ENCODE results near the gene PRRT3. TPM values are rescaled to one million over a fixed set of nuclear protein-coding genes. Genes with fewer than 3 reads are reported as not detected.
A peak's percentile ranks its signal among the peaks of the same experiment; 100 is the strongest.

PRRT3 gene
- total and polyA plus RNA-seq, 2 of the 13 experiments (the other 11 are each of a cell fraction or from before 2014, with no cell fraction given): 0.22 to 0.44 TPM

- TF ChIP-seq SMYD3 (CRISPR knock-in tag; IDR thresholded peaks at IDR 0.05): no peak
- TF ChIP-seq CEBPG (CRISPR knock-in tag; IDR thresholded peaks at IDR 0.05): no peak
- TF ChIP-seq TBX2 (CRISPR knock-in tag; IDR thresholded peaks at IDR 0.05; ENCODE audit: borderline replicate concordance): no peak
These were observed 48.5 kb upstream of the PRRT3 start (continued) for GRCh38 chr3:10000686-10001085.

- H2AFZ ChIP-seq (ENCODE audit: low read length): no peak overlapping the region
- H3K9me3 ChIP-seq (ENCODE audit: low read length): no peaks in the 10 kb centered on the region
- FAIRE-seq (peak; percentile 23), DNase-seq (ENCODE audit: low spot score) (no peak), ATAC-seq (no peak)
- no peak overlapping the region for H3K27ac ChIP-seq (ENCODE audit: extremely low read length, insufficient read depth, low read length)
- no peak overlapping the region for H3K4me3 ChIP-seq (replicated peaks in 1 of 3; ENCODE audit: insufficient read depth in 1 of 3, low read depth in 2 of 3, low read length in 3 of 3)
- intact Hi-C loops (cut with micrococcal nuclease; ENCODE audit: unreplicated experiment) (no loop called here), in situ Hi-C loops (cut with HindIII; ENCODE audit: extremely low pct_ligation_motif_present, low pct_unique_long_range_greater_than_20kb) (no loop called here)
- H4K20me1 ChIP-seq (ENCODE audit: insufficient read depth, low read length): no peaks in the 10 kb centered on the region
- ChIA-PET CTCF (ENCODE audit: low intra/inter-chr PET ratio, low total read pairs) (no interaction called here), POLR2A (no interaction called here)
- H3K27me3 ChIP-seq (ENCODE audit: control insufficient read depth in 1 of 2, insufficient read depth in 2 of 2, low read length in 2 of 2): no peaks in the 10 kb centered on the region
- 95% methylated on average over 10 of the region's 10 CpGs for WGBS (ENCODE audit: low lambda C conversion rate)
- no peak overlapping the region for H3K9ac ChIP-seq (ENCODE audit: insufficient read depth, low read depth, low read length)
- BruUV-seq (replicated peaks): no TSS peak
- no peak overlapping the region for H3K4me2 ChIP-seq (ENCODE audit: low read depth, low read length)
- H3K4me1 ChIP-seq (ENCODE audit: insufficient read depth, low read length): no peaks in the 10 kb centered on the region
- peaks cover 5% of the 10 kb centered on the region for H3K79me2 ChIP-seq (ENCODE audit: insufficient read depth, low read length)
- peaks cover 0 to 13% of the 10 kb centered on the region in 2 experiments; a peak in 3 of 5 replicates for H3K36me3 ChIP-seq (replicated peaks in 1 of 2; ENCODE audit: control insufficient read depth in 1 of 2, insufficient read depth in 2 of 2, low read length in 2 of 2)
- TF ChIP-seq MIER3 (CRISPR knock-in tag; IDR thresholded peaks at IDR 0.05; ENCODE audit: borderline replicate concordance) (no peak), ZBTB7A (CRISPR knock-in tag; IDR thresholded peaks at IDR 0.05) (no peak), THYN1 (CRISPR knock-in tag; IDR thresholded peaks at IDR 0.05; ENCODE audit: borderline replicate concordance, low read depth) (no peak), ZFP41 (CRISPR knock-in tag; IDR thresholded peaks at IDR 0.05; ENCODE audit: borderline replicate concordance) (no peak), NFKBIZ (CRISPR knock-in tag; IDR thresholded peaks at IDR 0.05) (no peak), ZNF841 (CRISPR knock-in tag; IDR thresholded peaks at IDR 0.05; ENCODE audit: borderline replicate concordance) (no peak), ZNF724P (CRISPR knock-in tag; IDR thresholded peaks at IDR 0.05; ENCODE audit: borderline replicate concordance) (no peak), GATAD1 (CRISPR knock-in tag; IDR thresholded peaks at IDR 0.05) (no peak), ZNF34 (CRISPR knock-in tag; IDR thresholded peaks at IDR 0.05; ENCODE audit: borderline replicate concordance) (no peak), CREB1 (IDR thresholded peaks at IDR 0.05) (no peak), CREB1 (CRISPR knock-in tag; IDR thresholded peaks at IDR 0.05) (no peak), ZNF143 (CRISPR knock-in tag; IDR thresholded peaks at IDR 0.05) (no peak), GABPB1 (CRISPR knock-in tag; IDR thresholded peaks at IDR 0.05) (no peak), ZFYVE20 (CRISPR knock-in tag; IDR thresholded peaks at IDR 0.05; ENCODE audit: borderline replicate concordance, low read depth) (no peak), HMG20B (CRISPR knock-in tag; conservative IDR thresholded peaks at IDR 0.05) (no peak), KDM1A (CRISPR knock-in tag; IDR thresholded peaks at IDR 0.05) (no peak), RELA (CRISPR knock-in tag; IDR thresholded peaks at IDR 0.05) (no peak)
- TF ChIP-seq, protein P1, sequence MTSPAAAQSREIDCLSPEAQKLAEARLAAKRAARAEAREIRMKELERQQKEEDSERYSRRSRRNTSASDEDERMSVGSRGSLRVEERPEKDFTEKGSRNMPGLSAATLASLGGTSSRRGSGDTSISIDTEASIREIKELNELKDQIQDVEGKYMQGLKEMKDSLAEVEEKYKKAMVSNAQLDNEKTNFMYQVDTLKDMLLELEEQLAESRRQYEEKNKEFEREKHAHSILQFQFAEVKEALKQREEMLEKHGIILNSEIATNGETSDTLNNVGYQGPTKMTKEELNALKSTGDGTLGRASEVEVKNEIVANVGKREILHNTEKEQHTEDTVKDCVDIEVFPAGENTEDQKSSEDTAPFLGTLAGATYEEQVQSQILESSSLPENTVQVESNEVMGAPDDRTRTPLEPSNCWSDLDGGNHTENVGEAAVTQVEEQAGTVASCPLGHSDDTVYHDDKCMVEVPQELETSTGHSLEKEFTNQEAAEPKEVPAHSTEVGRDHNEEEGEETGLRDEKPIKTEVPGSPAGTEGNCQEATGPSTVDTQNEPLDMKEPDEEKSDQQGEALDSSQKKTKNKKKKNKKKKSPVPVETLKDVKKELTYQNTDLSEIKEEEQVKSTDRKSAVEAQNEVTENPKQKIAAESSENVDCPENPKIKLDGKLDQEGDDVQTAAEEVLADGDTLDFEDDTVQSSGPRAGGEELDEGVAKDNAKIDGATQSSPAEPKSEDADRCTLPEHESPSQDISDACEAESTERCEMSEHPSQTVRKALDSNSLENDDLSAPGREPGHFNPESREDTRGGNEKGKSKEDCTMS (CRISPR knock-in tag; conservative IDR thresholded peaks at IDR 0.05): no peak
- TF ChIP-seq, protein P2, sequence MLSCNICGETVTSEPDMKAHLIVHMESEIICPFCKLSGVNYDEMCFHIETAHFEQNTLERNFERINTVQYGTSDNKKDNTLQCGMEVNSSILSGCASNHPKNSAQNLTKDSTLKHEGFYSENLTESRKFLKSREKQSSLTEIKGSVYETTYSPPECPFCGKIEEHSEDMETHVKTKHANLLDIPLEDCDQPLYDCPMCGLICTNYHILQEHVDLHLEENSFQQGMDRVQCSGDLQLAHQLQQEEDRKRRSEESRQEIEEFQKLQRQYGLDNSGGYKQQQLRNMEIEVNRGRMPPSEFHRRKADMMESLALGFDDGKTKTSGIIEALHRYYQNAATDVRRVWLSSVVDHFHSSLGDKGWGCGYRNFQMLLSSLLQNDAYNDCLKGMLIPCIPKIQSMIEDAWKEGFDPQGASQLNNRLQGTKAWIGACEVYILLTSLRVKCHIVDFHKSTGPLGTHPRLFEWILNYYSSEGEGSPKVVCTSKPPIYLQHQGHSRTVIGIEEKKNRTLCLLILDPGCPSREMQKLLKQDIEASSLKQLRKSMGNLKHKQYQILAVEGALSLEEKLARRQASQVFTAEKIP (CRISPR knock-in tag; IDR thresholded peaks at IDR 0.05; ENCODE audit: borderline replicate concordance): no peak
These were observed 42.1 kb upstream of the PRRT3 start for GRCh38 chr3:9994086-9994844.

Data from HepG2 (cell line).